ENCODE measurements around the gene BRSK2.

GRCh38 chr11:1397146-1397861 lies 7.6 kb downstream of the BRSK2 start:
- TF ChIP-seq CTCF (IDR thresholded peaks at IDR 0.05): no peak
- TF ChIP-seq POLR2AphosphoS5 (IDR thresholded peaks at IDR 0.05): no peak
- TF ChIP-seq POLR2A (IDR thresholded peaks at IDR 0.05): no peak
- no peak for TF ChIP-seq EP300 (IDR thresholded peaks at IDR 0.05)

Measured in gastroesophageal sphincter (tissue), 3 donors.